ENCODE results near the gene RNGTT.

The RNGTT gene

DNA sequence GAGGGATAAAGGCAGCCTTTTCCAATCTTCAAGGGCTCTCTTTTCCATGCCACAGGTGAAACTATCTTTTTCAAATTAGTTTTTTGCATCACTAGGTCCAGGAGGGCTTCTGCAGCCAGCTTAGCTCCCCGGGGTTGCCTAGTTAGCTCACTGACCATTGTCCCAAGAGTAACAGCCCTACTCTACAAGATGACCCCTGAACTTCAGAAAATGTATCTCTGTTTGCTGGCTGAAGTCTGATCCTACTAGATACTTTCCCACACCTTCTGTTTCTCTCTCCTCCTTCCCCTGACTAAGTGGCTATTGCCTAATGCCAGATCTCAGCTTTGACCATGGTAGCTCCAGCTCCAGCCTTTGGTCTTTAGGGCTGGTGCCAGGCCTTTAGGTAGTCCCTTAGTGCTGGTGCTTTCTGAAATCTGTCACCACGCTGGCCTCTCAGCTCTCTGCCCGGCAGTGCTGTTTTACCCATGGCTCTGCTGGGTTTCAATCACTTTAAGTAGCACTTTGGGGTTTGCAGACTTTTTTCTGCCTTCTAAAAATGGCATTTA lies 255.1 kb downstream of the RNGTT start:
- DNase-seq = no peak

GRCh38 chr6:88705601-88706000 lies 257.8 kb downstream of the RNGTT start:
- DNase-seq = no peak

GRCh38 chr6:88704980-88705379 lies 258.4 kb downstream of the RNGTT start:
- no peak for DNase-seq

DNA sequence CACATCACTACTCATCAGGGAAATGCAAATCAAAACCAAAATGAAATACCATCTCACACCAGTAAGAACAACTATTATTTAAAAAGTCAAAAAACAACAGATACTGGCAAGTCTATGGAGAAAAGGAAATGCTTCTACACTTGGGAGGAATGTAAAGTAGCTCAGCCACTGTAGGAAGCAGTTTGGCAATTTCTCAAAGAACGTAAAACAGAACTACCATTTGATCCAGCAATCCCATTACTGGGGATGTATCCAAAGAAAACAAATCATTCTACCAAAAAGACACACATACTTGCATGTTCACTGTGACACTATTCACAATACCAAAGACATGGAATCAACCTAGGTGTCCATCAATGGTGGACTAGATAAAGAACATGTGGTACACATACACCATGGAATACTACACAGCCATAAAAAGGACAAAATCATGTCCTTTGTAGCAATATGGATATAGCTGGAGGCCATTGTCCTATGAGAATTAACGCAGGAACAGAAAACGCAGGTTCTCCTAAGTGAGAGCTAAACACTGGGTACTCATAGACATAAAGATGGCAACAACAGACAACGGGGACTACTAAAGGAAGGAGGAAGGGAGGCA lies 260.4 kb downstream of the RNGTT start:
- DNase-seq = no peak

- DNase-seq = no peak
Observed at GRCh38 chr6:88698661-88699060, 264.8 kb downstream of the RNGTT start.

- no peak for DNase-seq
Observed at GRCh38 chr6:88695937-88696336, 267.5 kb downstream of the RNGTT start.

DNA sequence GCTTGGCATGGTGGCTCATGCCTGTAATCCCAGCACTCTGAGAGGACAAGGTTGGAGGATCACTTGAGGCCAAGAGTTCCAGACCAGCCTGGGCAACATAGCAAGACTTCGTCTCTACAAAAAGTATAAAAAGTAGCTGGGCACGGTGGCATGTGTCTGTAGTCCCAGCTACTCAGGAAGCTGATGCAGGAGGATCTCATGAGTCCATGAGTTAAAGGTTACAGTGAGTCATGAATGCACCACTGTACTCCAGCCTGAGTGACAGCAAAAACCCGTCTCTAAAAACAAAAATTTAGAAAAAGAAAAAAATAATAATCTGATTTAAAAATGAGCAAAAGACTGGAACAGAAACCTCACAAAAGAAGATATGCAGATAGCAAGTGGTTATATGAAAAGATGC lies 279.7 kb downstream of the RNGTT start:
- no peak for DNase-seq

- DNase-seq = no peak
Observed at GRCh38 chr6:88680654-88681053, 282.8 kb downstream of the RNGTT start.

DNA sequence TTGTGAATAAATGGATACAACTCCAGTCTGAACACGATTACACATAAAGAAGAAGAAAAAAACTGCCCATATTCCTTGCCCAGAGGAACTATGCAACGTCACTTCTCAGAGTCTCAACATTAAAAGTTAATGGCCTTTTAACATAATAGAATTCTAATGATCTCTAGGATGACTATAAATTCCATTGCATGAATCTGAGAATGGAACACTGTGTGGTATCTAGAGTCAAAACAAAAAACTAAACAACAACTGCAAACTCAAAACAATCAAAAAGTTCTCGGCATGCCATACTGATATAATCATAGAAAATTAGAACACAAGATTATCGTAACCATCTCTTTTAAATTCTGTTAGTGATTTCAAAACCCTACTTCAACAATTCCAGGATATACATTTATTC lies 283.6 kb downstream of the RNGTT start:
- no peak for DNase-seq

DNA sequence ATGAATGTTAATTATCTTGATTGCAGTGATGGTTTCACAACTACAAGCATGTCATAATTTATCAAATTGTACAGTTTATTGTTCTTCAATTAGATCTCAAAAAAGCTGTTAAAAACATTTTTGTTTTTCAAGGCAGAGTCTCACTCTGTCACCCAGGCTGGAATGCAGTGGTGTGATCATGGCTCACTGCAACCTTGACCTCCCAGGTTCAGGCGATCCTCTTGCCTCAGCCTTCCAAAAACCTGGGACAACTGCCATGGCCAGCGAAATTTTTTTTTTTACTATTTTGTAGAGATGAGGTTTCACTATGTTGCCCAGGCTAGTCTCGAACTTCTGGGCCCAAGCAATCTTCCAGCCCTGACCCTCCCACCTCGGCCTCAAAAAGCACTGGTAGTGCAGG lies 286.1 kb downstream of the RNGTT start:
- no peak for DNase-seq

DNA sequence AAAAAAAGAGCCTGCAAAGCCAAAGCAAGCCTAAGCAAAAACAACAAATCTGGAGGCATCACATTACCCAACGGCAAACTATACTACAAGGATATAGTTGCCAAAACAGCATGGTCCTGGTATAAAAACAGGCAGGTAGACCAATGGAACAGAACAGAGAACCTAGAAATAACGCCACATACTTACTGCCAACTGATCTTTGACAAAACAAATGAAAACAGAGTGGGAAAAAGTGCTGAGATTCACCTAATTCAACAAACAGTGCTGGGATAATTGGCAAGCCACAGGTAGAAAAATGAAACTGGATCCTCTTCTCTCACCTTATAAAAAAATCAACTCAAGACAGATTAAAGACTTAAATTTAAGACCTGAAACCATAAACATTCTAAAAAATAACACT lies 291.8 kb downstream of the RNGTT start:
- no peak for DNase-seq

DNA sequence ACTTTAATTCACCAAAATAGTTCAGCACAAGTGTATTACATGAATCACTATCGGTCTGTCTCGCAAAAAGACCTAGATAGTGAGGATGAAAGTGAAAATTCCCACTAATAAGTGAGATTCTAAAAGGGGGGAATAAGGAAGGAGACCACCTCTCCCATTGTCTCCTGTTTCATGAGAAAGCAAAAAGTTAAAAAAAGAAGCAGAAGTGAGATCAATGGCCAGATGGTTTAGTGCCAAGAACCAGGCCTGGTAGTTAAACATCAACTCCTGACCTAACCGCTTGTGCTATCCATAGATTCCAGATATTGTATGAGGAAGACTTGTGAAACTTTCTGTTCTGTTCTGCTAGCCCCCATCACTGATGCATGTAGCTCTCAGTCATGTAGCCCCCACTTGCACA lies 293.0 kb downstream of the RNGTT start:
- DNase-seq = no peak

- DNase-seq = no peak
Observed at GRCh38 chr6:88669475-88669874, 293.9 kb downstream of the RNGTT start.

DNA sequence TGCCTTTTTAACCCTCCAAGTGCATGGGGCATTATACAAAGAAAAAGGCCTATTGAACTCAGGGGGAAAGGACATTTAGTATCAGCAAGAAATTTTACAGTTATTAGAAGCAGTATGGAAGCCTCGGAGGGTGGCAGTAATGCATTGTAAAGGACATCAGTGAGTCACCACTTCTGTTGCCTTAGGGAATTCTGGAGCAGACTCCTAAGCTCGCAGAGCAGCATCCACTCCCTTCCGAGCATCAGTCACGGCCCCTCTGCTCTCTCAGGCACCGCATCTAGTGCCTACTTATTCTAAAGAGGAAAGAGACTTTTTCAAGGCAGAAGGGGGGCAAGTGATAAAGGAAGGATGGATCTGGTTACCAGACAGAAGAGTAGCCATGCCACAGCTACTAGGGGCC lies 296.5 kb downstream of the RNGTT start:
- DNase-seq = no peak

DNA sequence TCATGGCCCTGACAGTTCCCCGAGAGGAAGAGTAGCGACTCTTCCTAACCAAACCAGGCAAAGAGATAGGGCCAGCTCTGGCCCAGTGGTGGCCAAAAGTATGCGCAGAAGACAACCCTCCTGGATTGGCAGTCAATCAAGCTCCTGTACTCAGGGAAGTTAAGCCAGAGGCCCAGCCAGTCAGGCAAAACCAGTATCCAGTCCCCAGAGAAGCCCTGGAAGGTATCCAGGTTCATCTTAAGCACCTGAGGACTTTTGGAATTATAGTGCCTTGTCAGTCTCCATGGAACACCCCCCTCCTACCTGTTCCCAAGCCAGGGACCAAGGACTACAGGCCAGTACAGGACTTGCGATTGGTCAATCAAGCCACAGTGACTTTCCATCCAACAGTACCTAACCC lies 298.3 kb downstream of the RNGTT start:
- no peak for DNase-seq

DNA sequence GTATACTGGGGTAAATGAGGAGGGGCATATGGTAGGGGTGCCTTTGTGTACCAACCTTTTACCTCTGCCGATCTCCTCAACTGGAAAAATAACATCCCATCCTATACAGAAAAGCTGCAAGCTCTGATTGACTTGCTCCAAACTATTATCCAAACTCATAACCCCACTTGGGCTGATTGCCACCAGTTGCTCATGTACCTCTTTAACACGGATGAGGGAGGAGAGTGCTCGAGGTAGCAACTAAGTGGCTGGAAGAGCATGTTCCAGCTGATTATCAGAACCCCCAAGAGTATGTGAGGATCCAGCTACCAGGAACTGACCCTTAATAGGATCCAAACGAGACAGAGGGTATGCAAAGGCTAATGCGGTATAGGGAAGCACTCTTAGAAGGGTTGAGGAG lies 299.6 kb downstream of the RNGTT start:
- DNase-seq = no peak

GRCh38 chr6:88662653-88663174 lies 300.7 kb downstream of the RNGTT start:
- DNase-seq = no peak

GRCh38 chr6:88662163-88662580 lies 301.2 kb downstream of the RNGTT start:
- DNase-seq = no peak

GRCh38 chr6:88661136-88661535 lies 302.3 kb downstream of the RNGTT start:
- DNase-seq = no peak

DNA sequence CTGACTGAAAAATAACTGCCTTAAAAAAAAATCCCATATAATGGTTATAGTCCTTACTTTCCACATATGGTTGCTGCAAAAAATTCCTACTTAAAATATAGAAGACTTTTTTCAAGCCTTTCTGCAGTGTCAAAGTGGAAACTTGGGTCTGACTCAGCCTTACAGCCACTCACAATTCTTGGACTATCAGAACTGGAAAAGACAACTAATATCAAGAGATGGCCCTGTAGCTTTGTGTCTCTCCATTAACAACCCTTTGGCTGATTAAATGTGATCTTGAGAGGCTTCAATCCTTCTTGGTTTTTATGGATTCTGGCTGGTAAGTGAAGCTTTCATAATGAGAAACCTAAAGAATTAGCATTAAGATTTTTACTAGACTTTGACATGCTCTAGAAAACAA lies 307.8 kb downstream of the RNGTT start:
- DNase-seq = no peak

- no peak for DNase-seq
Observed at GRCh38 chr6:88653936-88654335, 309.5 kb downstream of the RNGTT start.

DNA sequence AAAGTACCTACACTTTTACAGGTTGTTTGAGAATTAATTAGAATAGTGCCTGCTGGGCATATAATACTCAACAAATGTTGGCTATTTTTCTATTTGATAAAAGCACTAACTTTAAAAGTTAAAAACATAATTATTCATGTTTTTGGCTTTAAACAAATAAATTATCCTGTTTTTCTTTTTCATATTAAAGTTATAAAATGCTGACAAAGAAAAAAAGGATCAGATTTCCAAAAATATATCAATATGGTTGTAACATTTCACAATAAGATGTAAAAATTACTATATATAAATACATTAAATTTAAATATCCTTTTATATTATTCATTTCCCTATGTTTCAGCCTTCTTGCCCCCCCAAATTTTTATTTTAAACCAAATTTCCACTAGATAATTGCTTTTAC lies 312.0 kb downstream of the RNGTT start:
- DNase-seq = no peak

GRCh38 chr6:88650979-88651378 lies 312.4 kb downstream of the RNGTT start:
- no peak for DNase-seq

- no peak for DNase-seq
Observed at GRCh38 chr6:88650029-88650619, 313.3 kb downstream of the RNGTT start.

All from inflammatory macrophage treated with lipopolysaccharide for 1 hour (primary cell).